NCI-H128 (cell line): ENCODE measurements around the gene GYPC.

Source experiments
- DNase-seq: peaks from one replicate; lab custom pipeline; 2025; ENCODE audit not compliant: unreplicated experiment; lab: John Stamatoyannopoulos, UW

Gene GYPC

GRCh38 chr2:126649101-126649500 lies 6.9 kb upstream of the GYPC start:
- no peak for DNase-seq

- DNase-seq: no peak
These were observed 5.0 kb upstream of the GYPC start for GRCh38 chr2:126650994-126651393.

- DNase-seq: no peak
These were observed 3.6 kb upstream of the GYPC start for GRCh38 chr2:126652323-126652891.

GRCh38 chr2:126653109-126653508 lies 2.8 kb upstream of the GYPC start:
- DNase-seq: no peak

- no peak for DNase-seq
These were observed 2.2 kb upstream of the GYPC start for GRCh38 chr2:126653761-126654160.

- no peak for DNase-seq
These were observed 907 bp upstream of the GYPC start for GRCh38 chr2:126655051-126655450.

GRCh38 chr2:126656431-126657147 lies 631 bp downstream of the GYPC start:
- no peak for DNase-seq

GRCh38 chr2:126657148-126657635 lies 1.2 kb downstream of the GYPC start:
- DNase-seq: no peak

- no peak for DNase-seq
These were observed 1.8 kb downstream of the GYPC start for GRCh38 chr2:126657636-126658318.

GRCh38 chr2:126658319-126658904 lies 2.5 kb downstream of the GYPC start:
- DNase-seq: no peak

GRCh38 chr2:126658905-126659561 lies 3.1 kb downstream of the GYPC start:
- no peak for DNase-seq

GRCh38 chr2:126659562-126660467 lies 3.9 kb downstream of the GYPC start:
- DNase-seq: no peak

- DNase-seq: no peak
These were observed 5.0 kb downstream of the GYPC start for GRCh38 chr2:126660971-126661370.

- DNase-seq: no peak
These were observed 5.9 kb downstream of the GYPC start for GRCh38 chr2:126661702-126662500.

GRCh38 chr2:126662621-126663020 lies 6.7 kb downstream of the GYPC start:
- DNase-seq: no peak

- no peak for DNase-seq
These were observed 7.4 kb downstream of the GYPC start for GRCh38 chr2:126663184-126663963.

- DNase-seq: no peak
These were observed 8.3 kb downstream of the GYPC start for GRCh38 chr2:126664234-126664633.

- no peak for DNase-seq
These were observed 8.7 kb downstream of the GYPC start for GRCh38 chr2:126664639-126665038.

GRCh38 chr2:126665483-126665882 lies 9.5 kb downstream of the GYPC start:
- no peak for DNase-seq
